ENCODE measurements around the gene RXFP4. TPM values are rescaled to one million over a fixed set of nuclear protein-coding genes. Genes with fewer than 3 reads are reported as not detected.

The RXFP4 gene
- polyA plus RNA-seq, 2 donors: 0.04 to 0.08 TPM

DNA sequence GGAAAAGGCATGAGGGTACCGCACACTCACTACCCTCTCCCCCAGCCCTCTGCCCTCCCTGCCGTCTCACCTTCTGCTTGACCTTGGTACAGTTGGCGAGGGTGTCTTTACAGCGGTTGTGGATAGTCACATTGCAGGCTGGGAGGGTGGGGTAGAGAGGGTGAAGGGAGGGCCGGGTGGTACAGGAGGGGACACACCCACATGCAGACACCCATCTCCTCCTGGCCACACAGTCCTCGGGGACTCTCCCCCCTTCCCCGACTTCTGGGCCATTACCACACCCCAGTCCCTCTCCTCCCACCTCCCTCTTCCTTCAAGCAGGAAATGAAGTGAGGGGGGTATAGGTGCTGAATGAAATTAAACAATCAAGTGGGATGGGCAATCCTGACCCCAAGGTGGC lies 25.3 kb downstream of the RXFP4 start:
- no peak overlapping the region for H3K4me3 ChIP-seq (ENCODE audit: low read depth in 1 of 2, low read length in 2 of 2)
- WGBS, 2 donors: 58 to 65% methylated on average over 7 of the region's 7 CpGs
- H3K27ac ChIP-seq (ENCODE audit: low read depth in 2 of 2, low read length in 1 of 2): peak overlapping the region in 1 of 2 donors; percentile 84
- peaks cover 3 to 45% of the 10 kb centered on the region in 2 donors for H3K36me3 ChIP-seq (ENCODE audit: control insufficient read depth in 2 of 2, insufficient read depth in 2 of 2, low read length in 1 of 2)
- H3K9me3 ChIP-seq (ENCODE audit: control insufficient read depth in 2 of 2, insufficient read depth in 1 of 2, low read depth in 1 of 2, low read length in 1 of 2): no peaks in the 10 kb centered on the region
- H3K27me3 ChIP-seq (ENCODE audit: control insufficient read depth in 1 of 2, insufficient read depth in 2 of 2, low read length in 2 of 2): no peaks in the 10 kb centered on the region
- H3K4me1 ChIP-seq (ENCODE audit: control insufficient read depth in 2 of 2, insufficient read depth in 2 of 2, low read length in 1 of 2): peaks cover 3 to 33% of the 10 kb centered on the region in 2 donors

DNA sequence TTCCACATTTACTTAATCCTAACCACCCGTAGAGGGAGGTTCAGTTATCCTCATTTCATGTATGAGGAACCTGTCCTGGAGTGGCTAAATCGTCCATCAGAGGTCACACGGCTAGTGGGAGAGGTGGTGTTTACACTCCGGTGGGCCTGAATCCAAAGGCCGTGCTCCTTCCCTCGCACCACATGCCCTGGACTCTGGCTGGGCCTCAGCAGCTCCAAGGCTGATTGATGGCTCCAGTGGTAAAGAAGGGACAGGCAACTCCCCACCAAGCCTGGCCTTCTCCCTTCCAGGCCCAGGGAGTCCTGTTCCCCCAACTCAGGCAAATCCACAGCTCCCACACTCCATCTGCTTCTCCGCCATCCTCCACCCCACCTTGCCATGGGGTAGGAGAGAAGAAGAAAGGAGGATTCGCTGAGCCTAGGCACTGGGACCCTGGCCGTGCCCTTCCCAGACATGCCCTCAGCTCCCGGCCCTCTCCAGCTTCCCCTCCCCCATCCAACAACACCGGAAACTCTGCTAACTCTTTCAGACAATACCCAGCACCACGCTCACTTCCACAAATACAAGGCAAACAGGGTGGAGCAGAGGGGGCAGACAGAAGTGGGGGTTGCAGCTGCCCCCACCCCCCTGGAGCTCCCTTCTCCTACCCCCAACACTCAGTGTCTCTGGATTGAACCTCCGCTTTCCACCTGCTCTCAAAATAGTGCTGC lies 26.1 kb downstream of the RXFP4 start:
- WGBS, 2 donors: 43 to 50% methylated on average over 13 of the region's 13 CpGs
- no peak overlapping the region for H3K4me3 ChIP-seq (ENCODE audit: low read depth in 1 of 2, low read length in 2 of 2)
- H3K27me3 ChIP-seq (ENCODE audit: control insufficient read depth in 1 of 2, insufficient read depth in 2 of 2, low read length in 2 of 2): no peaks in the 10 kb centered on the region
- H3K27ac ChIP-seq (ENCODE audit: low read depth in 2 of 2, low read length in 1 of 2): peak overlapping the region; percentile 78 to 84
- peaks cover 3 to 40% of the 10 kb centered on the region in 2 donors for H3K36me3 ChIP-seq (ENCODE audit: control insufficient read depth in 2 of 2, insufficient read depth in 2 of 2, low read length in 1 of 2)
- no peaks in the 10 kb centered on the region for H3K9me3 ChIP-seq (ENCODE audit: control insufficient read depth in 2 of 2, insufficient read depth in 1 of 2, low read depth in 1 of 2, low read length in 1 of 2)
- peaks cover 3 to 35% of the 10 kb centered on the region in 2 donors for H3K4me1 ChIP-seq (ENCODE audit: control insufficient read depth in 2 of 2, insufficient read depth in 2 of 2, low read length in 1 of 2)

DNA sequence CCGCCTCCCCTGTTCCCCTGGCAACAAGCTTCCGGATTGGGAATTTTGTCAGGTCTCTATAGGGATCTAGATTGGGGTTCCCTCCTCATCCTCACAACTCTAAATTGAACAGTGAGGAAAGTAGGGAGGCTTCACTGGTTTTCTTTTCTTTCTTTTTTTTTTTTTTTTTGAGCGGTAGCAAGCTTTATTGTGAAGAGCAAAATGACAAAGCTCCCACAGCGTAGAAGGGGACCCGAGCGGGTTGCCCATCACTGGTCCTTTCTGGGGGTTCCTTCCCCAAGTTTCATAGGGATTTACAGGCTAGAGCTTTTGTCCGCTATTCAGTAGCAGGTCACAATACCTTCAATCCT lies 26.6 kb downstream of the RXFP4 start:
- Histone ChIP-seq H3K36me3 (ENCODE audit: control insufficient read depth in 2 of 2, insufficient read depth in 2 of 2, low read length in 1 of 2) (peaks cover 0 to 35% of the 10 kb centered on the region in 2 donors), H3K4me3 (ENCODE audit: low read depth in 1 of 2, low read length in 2 of 2) (no peak overlapping the region), H3K4me1 (ENCODE audit: control insufficient read depth in 2 of 2, insufficient read depth in 2 of 2, low read length in 1 of 2) (peaks cover 3 to 32% of the 10 kb centered on the region in 2 donors), H3K27me3 (ENCODE audit: control insufficient read depth in 1 of 2, insufficient read depth in 2 of 2, low read length in 2 of 2) (no peaks in the 10 kb centered on the region), H3K27ac (ENCODE audit: low read depth in 2 of 2, low read length in 1 of 2) (peak overlapping the region; percentile 78 to 84), H3K9me3 (ENCODE audit: control insufficient read depth in 2 of 2, insufficient read depth in 1 of 2, low read depth in 1 of 2, low read length in 1 of 2) (no peaks in the 10 kb centered on the region)
- 71 to 72% methylated on average over 7 of the region's 7 CpGs for WGBS, 2 donors

DNA sequence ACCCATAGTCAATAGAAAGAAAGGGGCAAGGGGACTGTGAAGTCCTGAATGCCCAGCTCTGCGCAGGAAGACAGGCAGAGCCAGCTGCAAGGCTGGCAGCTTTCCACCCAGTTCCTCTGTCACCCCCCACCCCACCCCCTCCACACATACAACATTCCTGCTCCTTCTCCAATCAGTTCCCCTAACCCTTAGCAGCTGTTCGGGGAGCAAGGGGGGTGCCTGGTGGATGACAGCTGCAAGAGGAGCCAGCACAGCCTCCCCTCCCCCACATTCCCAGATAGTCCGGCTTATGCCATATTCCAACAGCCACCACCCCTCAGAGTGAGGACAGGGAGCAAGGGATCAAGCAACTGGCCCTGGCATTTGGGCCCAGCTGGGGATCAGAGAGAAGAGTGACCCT lies 27.2 kb downstream of the RXFP4 start:
- Histone ChIP-seq H3K27me3 (ENCODE audit: control insufficient read depth in 1 of 2, insufficient read depth in 2 of 2, low read length in 2 of 2) (no peaks in the 10 kb centered on the region), H3K27ac (ENCODE audit: low read depth in 2 of 2, low read length in 1 of 2) (peak overlapping the region; percentile 28 to 52), H3K4me3 (ENCODE audit: low read depth in 1 of 2, low read length in 2 of 2) (no peak overlapping the region), H3K4me1 (ENCODE audit: control insufficient read depth in 2 of 2, insufficient read depth in 2 of 2, low read length in 1 of 2) (peaks cover 3 to 32% of the 10 kb centered on the region in 2 donors), H3K36me3 (ENCODE audit: control insufficient read depth in 2 of 2, insufficient read depth in 2 of 2, low read length in 1 of 2) (peaks cover 0 to 35% of the 10 kb centered on the region in 2 donors), H3K9me3 (ENCODE audit: control insufficient read depth in 2 of 2, insufficient read depth in 1 of 2, low read depth in 1 of 2, low read length in 1 of 2) (no peaks in the 10 kb centered on the region)
- WGBS, 2 donors: 62 to 64% methylated on average over 3 of the region's 3 CpGs

DNA sequence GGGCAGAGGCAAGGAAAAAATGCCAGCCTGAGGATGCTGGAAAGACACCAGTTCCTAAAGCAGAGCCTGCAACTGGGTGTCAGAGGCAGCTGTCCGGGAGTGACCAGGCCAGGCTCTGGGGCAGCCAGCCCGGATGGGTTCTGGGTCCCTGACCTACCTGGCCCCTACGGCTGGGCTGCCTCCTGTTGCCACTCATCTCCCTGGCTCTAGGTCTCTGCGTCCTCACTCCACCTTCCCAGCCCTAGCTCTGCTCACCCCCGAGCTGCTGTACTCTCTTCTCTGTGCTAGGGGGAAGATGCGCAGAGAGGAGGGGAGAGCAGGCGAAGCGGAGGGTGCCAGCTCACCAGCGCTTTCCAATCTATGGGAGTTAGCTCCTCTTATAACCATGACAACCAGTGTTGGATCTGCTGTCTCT lies 27.9 kb downstream of the RXFP4 start:
- WGBS, 2 donors: 80 to 82% methylated on average over 8 to 9 of the region's 9 CpGs
- Histone ChIP-seq H3K27ac (ENCODE audit: low read depth in 2 of 2, low read length in 1 of 2) (peak overlapping the region; percentile 27 to 28), H3K36me3 (ENCODE audit: control insufficient read depth in 2 of 2, insufficient read depth in 2 of 2, low read length in 1 of 2) (peaks cover 0 to 35% of the 10 kb centered on the region in 2 donors), H3K9me3 (ENCODE audit: control insufficient read depth in 2 of 2, insufficient read depth in 1 of 2, low read depth in 1 of 2, low read length in 1 of 2) (no peaks in the 10 kb centered on the region), H3K27me3 (ENCODE audit: control insufficient read depth in 1 of 2, insufficient read depth in 2 of 2, low read length in 2 of 2) (no peaks in the 10 kb centered on the region), H3K4me3 (ENCODE audit: low read depth in 1 of 2, low read length in 2 of 2) (no peak overlapping the region), H3K4me1 (ENCODE audit: control insufficient read depth in 2 of 2, insufficient read depth in 2 of 2, low read length in 1 of 2) (peaks cover 3 to 36% of the 10 kb centered on the region in 2 donors)

DNA sequence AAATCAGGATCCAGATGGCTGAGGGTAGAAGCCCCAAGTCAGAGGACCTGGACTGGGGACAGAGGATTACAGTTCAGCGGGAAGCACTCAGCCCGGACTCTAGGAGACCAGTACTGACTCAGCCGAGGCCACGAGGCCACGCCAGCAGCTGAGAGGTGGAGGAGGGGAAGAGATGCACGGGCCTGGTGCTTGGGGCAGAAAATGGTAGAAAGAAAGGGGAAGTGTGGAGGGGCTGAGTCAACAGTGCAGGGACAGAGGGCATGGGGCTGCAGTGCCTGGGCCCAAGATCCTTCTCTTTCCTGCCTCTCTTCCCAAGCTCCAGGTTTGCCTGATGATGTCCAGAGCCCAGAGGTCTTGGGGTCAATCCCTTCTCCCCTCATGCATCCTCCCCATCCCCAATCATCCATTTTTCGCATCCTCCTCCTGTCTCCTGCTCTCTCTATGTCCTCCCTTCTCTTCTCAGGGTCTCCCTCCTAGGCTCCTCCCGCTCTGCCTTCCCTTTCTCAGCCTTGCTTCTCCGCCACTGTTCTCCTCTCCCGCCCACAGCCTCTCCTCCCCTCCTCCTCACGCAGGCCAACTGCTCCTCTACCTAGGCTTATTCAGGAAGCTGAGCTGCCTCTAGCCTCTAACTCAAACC lies 29.2 kb downstream of the RXFP4 start:
- Histone ChIP-seq H3K4me3 (ENCODE audit: low read depth in 1 of 2, low read length in 2 of 2) (no peak overlapping the region), H3K4me1 (ENCODE audit: control insufficient read depth in 2 of 2, insufficient read depth in 2 of 2, low read length in 1 of 2) (peaks cover 3 to 38% of the 10 kb centered on the region in 2 donors), H3K36me3 (ENCODE audit: control insufficient read depth in 2 of 2, insufficient read depth in 2 of 2, low read length in 1 of 2) (peaks cover 0 to 26% of the 10 kb centered on the region in 2 donors), H3K9me3 (ENCODE audit: control insufficient read depth in 2 of 2, insufficient read depth in 1 of 2, low read depth in 1 of 2, low read length in 1 of 2) (no peaks in the 10 kb centered on the region), H3K27me3 (ENCODE audit: control insufficient read depth in 1 of 2, insufficient read depth in 2 of 2, low read length in 2 of 2) (no peaks in the 10 kb centered on the region), H3K27ac (ENCODE audit: low read depth in 2 of 2, low read length in 1 of 2) (peak overlapping the region; percentile 27 to 59)
- WGBS, 2 donors: 48 to 57% methylated on average over 11 of the region's 11 CpGs

DNA sequence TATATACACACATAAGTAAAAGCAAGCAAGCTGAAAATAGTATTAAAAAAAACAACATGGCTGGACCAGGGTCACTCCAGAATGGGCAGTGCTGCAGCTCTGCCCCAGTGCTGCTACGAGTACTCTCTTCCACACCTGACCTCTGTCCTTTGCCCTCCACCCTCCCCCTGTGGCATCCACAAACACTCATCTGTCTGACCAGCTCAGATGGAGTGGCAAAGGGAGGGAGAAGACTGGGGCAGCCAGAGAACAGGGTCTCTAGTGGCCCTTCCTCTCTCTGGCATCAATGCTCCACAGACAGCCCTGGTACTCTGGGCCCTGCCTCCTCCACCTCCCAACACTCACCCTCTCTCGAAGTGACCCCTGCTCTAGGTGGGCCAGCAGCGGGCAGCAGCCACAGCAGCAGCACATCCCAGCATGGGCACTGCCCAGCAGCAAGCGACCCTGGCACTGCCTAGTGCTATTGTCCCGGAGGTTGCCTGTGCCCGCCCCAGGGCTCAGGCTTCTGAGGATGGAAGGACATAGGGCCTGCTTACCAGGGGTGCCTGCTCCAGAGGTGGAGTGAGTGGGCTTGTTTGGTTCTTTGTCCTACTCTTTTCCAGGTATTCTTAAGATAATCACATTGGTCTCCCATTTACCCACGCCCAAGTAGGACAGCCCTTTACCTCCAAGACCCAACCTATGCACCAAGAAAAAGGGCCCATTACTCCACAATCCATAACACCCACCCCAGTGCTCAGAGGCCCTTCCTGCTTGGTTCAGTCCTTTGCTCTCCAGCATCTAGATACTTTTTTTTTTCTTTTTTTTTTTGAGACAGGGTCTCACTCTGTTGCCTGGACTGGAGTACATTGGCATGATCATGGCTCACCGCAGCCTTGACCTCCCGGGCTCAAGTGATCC lies 30.7 kb downstream of the RXFP4 start:
- Histone ChIP-seq H3K27me3 (ENCODE audit: control insufficient read depth in 1 of 2, insufficient read depth in 2 of 2, low read length in 2 of 2) (no peaks in the 10 kb centered on the region), H3K4me3 (ENCODE audit: low read depth in 1 of 2, low read length in 2 of 2) (no peak overlapping the region), H3K9me3 (ENCODE audit: control insufficient read depth in 2 of 2, insufficient read depth in 1 of 2, low read depth in 1 of 2, low read length in 1 of 2) (no peaks in the 10 kb centered on the region), H3K4me1 (ENCODE audit: control insufficient read depth in 2 of 2, insufficient read depth in 2 of 2, low read length in 1 of 2) (peaks cover 3 to 43% of the 10 kb centered on the region in 2 donors), H3K27ac (ENCODE audit: low read depth in 2 of 2, low read length in 1 of 2) (peak overlapping the region in 1 of 2 donors; percentile 42), H3K36me3 (ENCODE audit: control insufficient read depth in 2 of 2, insufficient read depth in 2 of 2, low read length in 1 of 2) (peaks cover 0 to 16% of the 10 kb centered on the region in 2 donors)
- 82 to 87% methylated on average over 9 of the region's 9 CpGs for WGBS, 2 donors

DNA sequence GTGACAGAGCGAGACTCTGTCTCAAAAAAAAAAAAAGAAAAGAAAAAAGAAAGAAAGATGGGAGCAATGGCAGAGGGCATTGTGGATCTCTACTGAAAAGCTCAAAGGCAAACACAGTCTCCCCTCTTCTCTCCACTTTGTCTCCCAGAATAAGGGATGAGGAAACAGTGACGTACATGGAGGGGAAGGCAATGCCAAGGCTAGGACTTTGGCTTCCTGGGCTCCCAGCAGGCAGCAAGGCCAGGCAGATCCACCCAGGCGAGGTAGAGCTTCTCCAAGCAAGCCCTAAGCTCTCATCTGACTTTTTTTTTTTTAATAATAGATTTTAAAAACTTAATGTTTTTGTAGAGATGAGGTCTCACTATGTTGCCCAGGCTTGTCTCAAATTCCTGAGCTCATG lies 32.3 kb downstream of the RXFP4 start:
- Histone ChIP-seq H3K9me3 (ENCODE audit: control insufficient read depth in 2 of 2, insufficient read depth in 1 of 2, low read depth in 1 of 2, low read length in 1 of 2) (no peaks in the 10 kb centered on the region), H3K27me3 (ENCODE audit: control insufficient read depth in 1 of 2, insufficient read depth in 2 of 2, low read length in 2 of 2) (no peaks in the 10 kb centered on the region), H3K27ac (ENCODE audit: low read depth in 2 of 2, low read length in 1 of 2) (peak overlapping the region; percentile 14 to 91), H3K4me3 (ENCODE audit: low read depth in 1 of 2, low read length in 2 of 2) (no peak overlapping the region), H3K36me3 (ENCODE audit: control insufficient read depth in 2 of 2, insufficient read depth in 2 of 2, low read length in 1 of 2) (peaks cover 0 to 7% of the 10 kb centered on the region in 2 donors), H3K4me1 (ENCODE audit: control insufficient read depth in 2 of 2, insufficient read depth in 2 of 2, low read length in 1 of 2) (peaks cover 0 to 34% of the 10 kb centered on the region in 2 donors)
- 51 to 70% methylated on average over 3 of the region's 3 CpGs for WGBS, 2 donors

All from esophagus (tissue), 2 donors.